Measurements from ENCODE around the gene SH3RF2.

- no peak for TF ChIP-seq CTCF (IDR thresholded peaks at IDR 0.05; ENCODE audit: low read length)
- no peak for TF ChIP-seq EZH2 (optimal IDR thresholded peaks at IDR 0.05; ENCODE audit: low read depth, low read length)
- TF ChIP-seq EZH2phosphoT487 (IDR thresholded peaks at IDR 0.05; ENCODE audit: low read length): no peak
Measured at GRCh38 chr5:145996135-145996534, 59.8 kb downstream of the SH3RF2 start.
